ENCODE data around the gene MAP3K4. TPM values are rescaled to one million over a fixed set of nuclear protein-coding genes. Genes with fewer than 3 reads are reported as not detected.

MAP3K4 gene
- total RNA-seq, 1 donor from 2014 or later, result 66.5 TPM

- no peak overlapping the region for H3K27ac Mint-ChIP-seq
Observed at GRCh38 chr6:161110028-161110779, 118.6 kb downstream of the MAP3K4 start.

GRCh38 chr6:161111261-161111660 is 119.7 kb downstream of the MAP3K4 start:
- H3K27ac Mint-ChIP-seq, result no peak overlapping the region
- POLR2A ChIA-PET, result no interaction called here
- no peaks in the 10 kb centered on the region for H3K9me3 Mint-ChIP-seq
- peaks cover 95% of the 10 kb centered on the region for H3K36me3 Mint-ChIP-seq (ENCODE audit: low read depth)
- no peaks in the 10 kb centered on the region for H3K4me1 Mint-ChIP-seq
- CTCF ChIA-PET, result no interaction called here
- no peaks in the 10 kb centered on the region for H3K27me3 Mint-ChIP-seq
- intact Hi-C loops (cut with micrococcal nuclease), result no loop called here
- no peak for TF ChIP-seq CTCF (IDR thresholded peaks at IDR 0.05)
- ATAC-seq (ENCODE audit: low read depth) (no peak), DNase-seq (no peak)
- no peak overlapping the region for H3K4me3 Mint-ChIP-seq

More at GRCh38 chr6:161110028-161110779, 118.6 kb downstream of the MAP3K4 start:
- H3K27me3 Mint-ChIP-seq, result no peaks in the 10 kb centered on the region
- CTCF ChIA-PET, result no interaction called here
- POLR2A ChIA-PET, result no interaction called here
- H3K4me1 Mint-ChIP-seq, result no peaks in the 10 kb centered on the region
- TF ChIP-seq CTCF (IDR thresholded peaks at IDR 0.05), result no peak
- DNase-seq (no peak), ATAC-seq (ENCODE audit: low read depth) (no peak)
- intact Hi-C loops (cut with micrococcal nuclease), result no loop called here
- H3K4me3 Mint-ChIP-seq, result no peak overlapping the region
- no peaks in the 10 kb centered on the region for H3K9me3 Mint-ChIP-seq
- H3K36me3 Mint-ChIP-seq (ENCODE audit: low read depth), result peaks cover 95% of the 10 kb centered on the region

GRCh38 chr6:161115468-161115867 is 123.9 kb downstream of the MAP3K4 start:
- peaks cover 5% of the 10 kb centered on the region for H3K9me3 Mint-ChIP-seq
- ATAC-seq (ENCODE audit: low read depth) (no peak), DNase-seq (no peak)
- ChIA-PET CTCF (no interaction called here), POLR2A (no interaction called here)
- H3K36me3 Mint-ChIP-seq (ENCODE audit: low read depth), result peaks cover 96% of the 10 kb centered on the region
- no peaks in the 10 kb centered on the region for H3K27me3 Mint-ChIP-seq
- intact Hi-C loops (cut with micrococcal nuclease), result no loop called here
- H3K27ac Mint-ChIP-seq, result no peak overlapping the region
- no peaks in the 10 kb centered on the region for H3K4me1 Mint-ChIP-seq
- no peak for TF ChIP-seq CTCF (IDR thresholded peaks at IDR 0.05)
- no peak overlapping the region for H3K4me3 Mint-ChIP-seq

- no peaks in the 10 kb centered on the region for H3K4me1 Mint-ChIP-seq
- DNase-seq (no peak), ATAC-seq (ENCODE audit: low read depth) (no peak)
- peaks cover 9% of the 10 kb centered on the region for H3K9me3 Mint-ChIP-seq
- CTCF ChIA-PET, result no interaction called here
- POLR2A ChIA-PET, result no interaction called here
- H3K36me3 Mint-ChIP-seq (ENCODE audit: low read depth), result peaks cover 93% of the 10 kb centered on the region
- H3K27me3 Mint-ChIP-seq, result no peaks in the 10 kb centered on the region
- H3K27ac Mint-ChIP-seq, result no peak overlapping the region
- intact Hi-C loops (cut with micrococcal nuclease), result no loop called here
- H3K4me3 Mint-ChIP-seq, result no peak overlapping the region
- TF ChIP-seq CTCF (IDR thresholded peaks at IDR 0.05), result no peak
Observed at GRCh38 chr6:161116554-161116953, 125.0 kb downstream of the MAP3K4 start.

GRCh38 chr6:161117308-161117707 is 125.7 kb downstream of the MAP3K4 start:
- Mint-ChIP-seq H3K36me3 (ENCODE audit: low read depth) (peaks cover 93% of the 10 kb centered on the region), H3K27ac (no peak overlapping the region), H3K4me1 (no peaks in the 10 kb centered on the region), H3K27me3 (no peaks in the 10 kb centered on the region), H3K9me3 (peaks cover 12% of the 10 kb centered on the region), H3K4me3 (no peak overlapping the region)
- POLR2A ChIA-PET, result no interaction called here
- intact Hi-C loops (cut with micrococcal nuclease), result no loop called here
- no peak for ATAC-seq (ENCODE audit: low read depth)
- TF ChIP-seq CTCF (IDR thresholded peaks at IDR 0.05), result no peak
- CTCF ChIA-PET, result no interaction called here
- no peak for DNase-seq
